Subcutaneous preadipocyte (primary cell): ENCODE measurements around the gene KDF1. TPM values are rescaled to one million over a fixed set of nuclear protein-coding genes. Genes with fewer than 3 reads are reported as not detected.

ENCODE experiments used
- total RNA-seq: library from RNA; depleted of rRNA; stranded (reverse); fragments of >200 nt; gene quantifications from 2 replicates; pipeline ENCODE4 v1.2.3, GENCODE V29; 2012

Gene KDF1, protein sequence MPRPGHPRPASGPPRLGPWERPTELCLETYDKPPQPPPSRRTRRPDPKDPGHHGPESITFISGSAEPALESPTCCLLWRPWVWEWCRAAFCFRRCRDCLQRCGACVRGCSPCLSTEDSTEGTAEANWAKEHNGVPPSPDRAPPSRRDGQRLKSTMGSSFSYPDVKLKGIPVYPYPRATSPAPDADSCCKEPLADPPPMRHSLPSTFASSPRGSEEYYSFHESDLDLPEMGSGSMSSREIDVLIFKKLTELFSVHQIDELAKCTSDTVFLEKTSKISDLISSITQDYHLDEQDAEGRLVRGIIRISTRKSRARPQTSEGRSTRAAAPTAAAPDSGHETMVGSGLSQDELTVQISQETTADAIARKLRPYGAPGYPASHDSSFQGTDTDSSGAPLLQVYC
- not detected in 2 replicates for total RNA-seq

DNA sequence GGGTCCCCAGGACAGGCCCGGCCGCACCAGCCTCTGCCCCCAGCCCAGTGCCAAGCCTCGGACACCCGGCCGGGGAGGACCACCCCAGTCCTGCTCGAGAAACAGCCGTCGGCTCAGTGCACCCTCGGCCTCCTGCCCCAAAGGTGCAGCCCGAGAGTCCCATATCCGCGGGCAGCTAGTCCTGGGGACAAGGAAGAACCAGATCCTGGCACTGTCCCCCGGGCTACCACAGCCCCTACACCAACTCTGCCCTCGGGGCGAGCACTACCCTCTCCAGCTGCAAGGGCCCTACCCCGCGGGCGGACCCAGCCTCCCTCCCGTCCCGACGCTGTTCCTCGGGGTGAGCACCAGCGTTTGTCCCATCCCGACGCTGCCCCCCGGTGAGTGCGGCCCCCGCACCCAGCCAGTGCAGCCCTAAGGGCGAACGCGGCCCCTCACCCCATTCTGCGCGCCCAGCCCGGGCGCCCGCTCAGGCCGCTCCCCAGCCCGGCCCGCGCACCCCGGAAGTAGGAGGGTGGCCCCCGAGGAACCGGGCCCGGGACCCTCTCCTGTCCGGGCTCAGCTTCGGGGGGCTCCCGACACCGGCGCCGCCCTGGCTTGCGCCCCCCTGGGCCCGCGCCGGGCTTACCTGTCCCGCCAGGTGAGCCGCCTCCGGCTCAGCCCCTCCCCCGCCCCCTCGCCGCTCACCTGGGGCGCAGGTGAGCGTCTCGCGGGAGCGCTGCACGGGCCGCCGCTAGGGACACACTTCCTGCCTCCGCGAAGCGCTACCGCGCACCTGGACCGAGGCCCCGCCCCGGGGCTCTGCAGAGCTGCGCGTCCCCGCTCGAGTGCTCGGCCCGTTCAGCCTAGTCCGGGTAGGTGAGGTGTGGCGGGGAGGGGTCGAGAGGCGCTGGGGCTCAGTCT lies at the start of gene KDF1:
Gene KDF1 (minus strand): TSS at position 747 of the 903 bp plus-strand sequence. CDS start 8,088 bp downstream, outside the sequence.

DNA sequence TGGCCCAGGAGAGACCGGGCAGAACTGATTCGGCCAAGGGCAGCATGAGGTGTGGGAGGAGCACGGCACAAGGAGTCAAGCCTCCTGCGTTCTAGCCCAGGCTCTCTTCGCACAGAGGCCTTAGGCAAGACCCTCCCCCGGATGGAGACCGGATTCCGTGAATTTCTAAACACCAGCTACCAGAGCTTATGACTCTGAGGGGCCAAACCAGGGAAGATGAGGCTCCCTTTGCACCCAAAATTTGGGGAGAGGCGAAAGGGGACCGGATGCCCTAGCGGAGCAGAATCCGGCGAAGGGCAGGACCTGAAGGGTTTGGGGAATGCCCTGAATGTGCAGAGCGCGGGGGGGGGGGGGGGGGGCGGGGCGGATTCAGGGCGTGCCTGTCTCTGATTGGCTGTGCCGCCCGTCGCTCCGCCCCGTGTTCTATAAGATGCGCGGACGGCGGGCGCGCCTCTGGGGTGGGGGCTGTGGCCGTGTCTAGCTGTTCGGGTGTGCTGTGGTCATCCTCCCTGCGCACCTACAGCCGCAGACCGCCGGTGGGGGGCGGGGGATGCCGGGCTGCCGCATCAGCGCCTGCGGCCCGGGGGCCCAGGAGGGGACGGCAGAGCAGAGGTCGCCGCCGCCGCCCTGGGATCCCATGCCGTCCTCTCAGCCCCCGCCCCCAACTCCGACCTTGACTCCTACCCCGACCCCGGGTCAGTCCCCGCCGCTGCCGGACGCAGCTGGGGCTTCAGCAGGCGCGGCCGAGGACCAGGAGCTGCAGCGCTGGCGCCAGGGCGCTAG lies 33.2 kb upstream of the KDF1 start, which contains the start of gene TRNP1:
Gene TRNP1 (plus strand): TSS at position 456 of the 783 bp plus-strand sequence. CDS start 95 bp downstream, at position 551.

DNA sequence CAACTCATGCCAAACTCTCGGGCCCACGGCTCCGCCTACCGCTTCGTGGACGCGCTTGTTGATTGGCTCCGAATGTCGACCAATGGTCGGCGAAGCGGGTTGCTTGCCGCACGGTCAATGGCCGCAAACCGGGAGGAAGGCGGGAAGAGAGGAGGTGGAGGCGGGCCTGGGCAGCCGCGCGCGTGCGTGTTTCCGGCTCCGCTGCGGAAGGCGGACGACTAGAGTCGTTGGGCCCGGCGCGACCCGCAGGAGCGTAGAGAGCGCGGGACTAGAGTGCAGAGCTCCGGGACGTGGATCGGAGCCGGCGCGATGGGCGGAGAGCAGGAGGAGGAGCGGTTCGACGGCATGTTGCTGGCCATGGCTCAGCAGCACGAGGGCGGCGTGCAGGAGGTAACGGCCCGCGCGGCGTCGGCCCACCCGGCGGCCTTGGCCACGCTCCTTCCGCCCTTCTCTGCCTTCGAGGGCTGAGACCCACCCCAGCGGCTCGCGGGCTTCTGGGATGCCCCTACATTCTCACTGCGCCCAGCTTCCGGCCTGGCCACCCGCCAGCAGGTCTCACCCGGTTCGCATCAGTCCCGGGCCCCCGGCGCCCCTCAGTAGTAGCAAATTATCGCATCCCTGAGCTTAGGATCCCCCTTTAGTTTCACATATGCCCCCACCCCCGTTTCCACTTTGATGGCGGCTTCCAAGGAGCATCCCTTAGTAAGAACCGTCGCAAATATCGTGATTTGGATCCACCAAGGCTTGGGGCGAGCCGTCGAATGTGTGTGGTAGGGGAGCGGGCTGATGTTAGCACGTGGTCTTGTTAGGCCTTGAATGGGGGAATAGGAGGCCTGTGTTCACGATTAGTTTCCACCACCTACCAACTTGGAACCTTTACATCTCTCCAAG lies 38.5 kb downstream of the KDF1 start, which contains the start of gene NUDC:
Gene NUDC (plus strand): TSS at position 204 of the 891 bp plus-strand sequence. CDS start 106 bp downstream, at position 310.

DNA sequence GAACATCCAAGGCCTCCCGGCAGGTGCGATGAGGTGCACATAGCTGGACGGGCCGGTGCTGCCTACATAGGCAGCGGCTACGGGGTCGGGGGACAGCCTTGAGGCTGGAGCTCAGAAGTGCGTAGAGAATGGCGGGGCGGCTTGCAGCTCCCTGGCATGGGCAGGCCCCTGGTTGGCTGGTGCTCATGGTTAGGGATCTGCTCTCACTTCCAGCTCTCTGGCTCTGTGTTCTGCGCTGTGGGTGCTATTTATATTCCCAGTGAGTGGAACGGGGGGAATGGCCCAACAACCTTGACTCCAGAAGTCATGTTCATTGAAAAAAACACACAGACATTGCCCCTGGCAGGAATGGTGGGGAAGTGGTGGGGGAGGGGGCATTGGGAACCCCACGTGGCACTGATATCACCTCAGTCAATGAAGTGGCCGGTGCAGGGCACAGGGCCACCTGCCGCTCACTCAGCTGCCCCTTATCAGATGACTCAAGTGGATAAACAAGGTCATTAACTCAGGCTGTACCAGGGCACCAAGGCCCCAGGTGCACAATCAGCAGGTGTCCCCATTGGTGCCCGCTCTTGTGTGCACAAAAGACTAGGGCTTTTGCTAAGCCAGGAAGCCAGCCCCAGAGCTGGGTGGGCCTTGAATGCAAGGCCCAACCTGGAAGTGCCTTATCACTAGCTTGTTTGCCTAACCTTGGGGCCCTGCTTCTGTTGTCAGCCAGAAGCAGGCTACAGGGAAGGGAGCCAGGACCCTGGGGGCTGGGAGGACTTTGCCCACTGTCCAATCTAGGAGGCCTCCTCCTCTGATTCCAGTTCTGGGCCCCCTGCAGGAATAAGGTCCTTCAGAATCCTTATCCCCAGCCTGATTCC lies 46.3 kb downstream of the KDF1 start, which contains the start of gene NR0B2:
Gene NR0B2 (minus strand): TSS at position 222 of the 866 bp plus-strand sequence. CDS start 35 bp downstream, at position 187.

DNA sequence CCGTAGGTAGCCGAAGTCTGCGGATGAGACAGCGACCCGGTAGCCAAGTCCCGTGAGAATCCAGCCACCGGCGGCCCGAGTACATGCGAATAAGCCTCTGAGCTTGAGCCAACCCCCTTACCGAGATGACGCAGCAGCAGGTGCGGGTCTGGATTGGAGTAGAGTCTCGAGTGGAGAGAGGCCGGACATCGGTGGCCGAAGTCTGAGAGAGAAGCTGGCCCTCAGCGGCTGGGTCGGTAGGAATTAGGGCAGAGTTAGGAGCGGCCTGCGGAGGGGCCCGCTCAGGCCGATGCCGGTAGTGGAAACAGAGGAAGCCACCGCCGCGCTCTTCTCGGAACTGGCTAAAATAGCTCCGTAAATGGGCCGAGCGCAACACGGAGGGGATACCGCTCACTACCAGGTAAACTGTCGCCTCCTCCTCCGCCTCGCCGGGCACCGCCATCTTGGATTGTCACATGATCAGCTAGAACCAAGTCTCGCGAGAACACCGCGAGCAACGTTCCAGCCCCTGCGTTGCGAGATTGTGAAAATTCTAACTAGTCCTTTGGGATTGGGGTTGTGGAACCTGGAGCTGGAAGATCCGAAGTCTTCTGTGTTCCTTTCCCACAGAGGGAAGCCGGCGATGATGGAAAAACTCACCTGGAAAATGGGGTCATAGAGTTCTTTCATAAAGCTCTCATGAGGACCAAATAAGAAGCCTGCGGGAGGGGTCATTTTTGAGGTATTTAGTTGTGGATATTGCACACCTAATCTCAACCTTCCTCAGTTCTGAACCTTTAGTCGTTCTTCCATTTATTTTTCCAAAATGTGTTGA lies 60.1 kb downstream of the KDF1 start, which contains the start of gene GPATCH3:
Gene GPATCH3 (minus strand): TSS at position 467 of the 814 bp plus-strand sequence. CDS start 25 bp downstream, at position 442.

Other genes starting within 250 kb of the KDF1 start
- gene PIGV, start 172.5 kb downstream of the KDF1 start, total RNA-seq = 9.9 and 11.5 TPM in 2 replicates
- 8.8 and 12.1 TPM in 2 replicates for gene ZDHHC18, start 133.8 kb downstream of the KDF1 start, total RNA-seq
- 0.73 and 1.4 TPM in 2 replicates for gene SFN, start 97.3 kb downstream of the KDF1 start, total RNA-seq
- 9.6 and 12.9 TPM in 2 replicates for gene GPN2, start 70.2 kb downstream of the KDF1 start, total RNA-seq
- gene GPATCH3, start 60.0 kb downstream of the KDF1 start, total RNA-seq = 6.6 and 7.0 TPM in 2 replicates
- gene NR0B2, start 46.5 kb downstream of the KDF1 start, total RNA-seq = not detected in 2 replicates
- 18.7 and 23.1 TPM in 2 replicates for gene NUDC, start 38.7 kb downstream of the KDF1 start, total RNA-seq
- 23.9 and 58.6 TPM in 2 replicates for gene TRNP1, start 33.2 kb upstream of the KDF1 start, total RNA-seq
- 1.5 and 4.5 TPM in 2 replicates for gene TENT5B, start 52.4 kb upstream of the KDF1 start, total RNA-seq
- 3.7 and 5.3 TPM in 2 replicates for gene SLC9A1, start 194.7 kb upstream of the KDF1 start, total RNA-seq